ENCODE results near the gene SEPTIN10. TPM values are rescaled to one million over a fixed set of nuclear protein-coding genes. Genes with fewer than 3 reads are reported as not detected.

Gene SEPTIN10
- total and polyA plus RNA-seq, 7 donors = 20.6 to 39.8 (median 32.3) TPM

- H3K36me3 ChIP-seq (ENCODE audit: insufficient read depth in 1 of 2, low read depth in 1 of 2) = peaks cover 0 to 44% of the 10 kb centered on the region in 2 donors
- no peaks in the 10 kb centered on the region for H3K4me1 ChIP-seq
- no peak overlapping the region for H3K4me3 ChIP-seq
- H3K27ac ChIP-seq = no peak overlapping the region
- no peaks in the 10 kb centered on the region for H3K27me3 ChIP-seq (ENCODE audit: insufficient read depth in 3 of 3, low read length in 2 of 3)
- no peaks in the 10 kb centered on the region for H3K9me3 ChIP-seq
- WGBS, 3 donors = 94 to 96% (median 95%) methylated on average over 2 of the region's 2 CpGs
- TF ChIP-seq, protein P1, sequence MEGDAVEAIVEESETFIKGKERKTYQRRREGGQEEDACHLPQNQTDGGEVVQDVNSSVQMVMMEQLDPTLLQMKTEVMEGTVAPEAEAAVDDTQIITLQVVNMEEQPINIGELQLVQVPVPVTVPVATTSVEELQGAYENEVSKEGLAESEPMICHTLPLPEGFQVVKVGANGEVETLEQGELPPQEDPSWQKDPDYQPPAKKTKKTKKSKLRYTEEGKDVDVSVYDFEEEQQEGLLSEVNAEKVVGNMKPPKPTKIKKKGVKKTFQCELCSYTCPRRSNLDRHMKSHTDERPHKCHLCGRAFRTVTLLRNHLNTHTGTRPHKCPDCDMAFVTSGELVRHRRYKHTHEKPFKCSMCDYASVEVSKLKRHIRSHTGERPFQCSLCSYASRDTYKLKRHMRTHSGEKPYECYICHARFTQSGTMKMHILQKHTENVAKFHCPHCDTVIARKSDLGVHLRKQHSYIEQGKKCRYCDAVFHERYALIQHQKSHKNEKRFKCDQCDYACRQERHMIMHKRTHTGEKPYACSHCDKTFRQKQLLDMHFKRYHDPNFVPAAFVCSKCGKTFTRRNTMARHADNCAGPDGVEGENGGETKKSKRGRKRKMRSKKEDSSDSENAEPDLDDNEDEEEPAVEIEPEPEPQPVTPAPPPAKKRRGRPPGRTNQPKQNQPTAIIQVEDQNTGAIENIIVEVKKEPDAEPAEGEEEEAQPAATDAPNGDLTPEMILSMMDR (IDR thresholded peaks at IDR 0.05) = no peak
- ATAC-seq (no peak), DNase-seq (no peak)
- intact Hi-C loops (cut with DNase I) = loop anchor here in 1 of 2 donors (5.0 kb wide), 1 partner anchor 55 kb away; no protein-coding TSS in a partner anchor
Measured at GRCh38 chr2:109562421-109562820, 51.3 kb downstream of the SEPTIN10 start.

DNA sequence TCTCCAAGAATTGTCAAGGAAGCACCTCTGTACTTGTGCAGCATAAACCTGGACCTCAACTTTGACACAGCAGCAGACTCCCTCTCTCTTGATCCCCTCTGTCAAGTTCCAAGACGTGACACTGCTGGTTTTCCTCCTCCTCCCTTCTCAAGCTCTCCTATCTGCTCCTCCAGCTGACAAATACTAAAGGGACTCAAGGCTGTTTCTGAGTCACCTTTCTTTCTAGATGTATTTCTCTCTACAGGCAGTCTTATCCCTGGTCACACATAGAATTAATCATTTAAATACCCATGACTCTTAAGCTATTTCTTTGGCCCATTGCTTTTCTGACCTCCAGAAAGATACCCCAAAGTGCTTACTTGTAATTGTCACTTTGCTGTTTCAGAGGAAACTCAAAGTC lies 53.5 kb downstream of the SEPTIN10 start:
- TF ChIP-seq, protein P1 (IDR thresholded peaks at IDR 0.05) = no peak
- H3K36me3 ChIP-seq (ENCODE audit: insufficient read depth in 1 of 2, low read depth in 1 of 2) = peaks cover 0 to 29% of the 10 kb centered on the region in 2 donors
- ATAC-seq = no peak
- no peaks in the 10 kb centered on the region for H3K4me1 ChIP-seq
- WGBS, 3 donors = 83 to 93% (median 92%) methylated on average over 1 of the region's 1 CpG
- intact Hi-C loops (cut with DNase I) = loop anchor here in 1 of 2 donors (5.0 kb wide), 1 partner anchor 57 kb away; no protein-coding TSS in a partner anchor
- H3K27ac ChIP-seq = no peak overlapping the region
- H3K27me3 ChIP-seq (ENCODE audit: insufficient read depth in 3 of 3, low read length in 2 of 3) = no peaks in the 10 kb centered on the region
- H3K4me3 ChIP-seq = no peak overlapping the region
- no peak for DNase-seq
- H3K9me3 ChIP-seq = no peaks in the 10 kb centered on the region

DNA sequence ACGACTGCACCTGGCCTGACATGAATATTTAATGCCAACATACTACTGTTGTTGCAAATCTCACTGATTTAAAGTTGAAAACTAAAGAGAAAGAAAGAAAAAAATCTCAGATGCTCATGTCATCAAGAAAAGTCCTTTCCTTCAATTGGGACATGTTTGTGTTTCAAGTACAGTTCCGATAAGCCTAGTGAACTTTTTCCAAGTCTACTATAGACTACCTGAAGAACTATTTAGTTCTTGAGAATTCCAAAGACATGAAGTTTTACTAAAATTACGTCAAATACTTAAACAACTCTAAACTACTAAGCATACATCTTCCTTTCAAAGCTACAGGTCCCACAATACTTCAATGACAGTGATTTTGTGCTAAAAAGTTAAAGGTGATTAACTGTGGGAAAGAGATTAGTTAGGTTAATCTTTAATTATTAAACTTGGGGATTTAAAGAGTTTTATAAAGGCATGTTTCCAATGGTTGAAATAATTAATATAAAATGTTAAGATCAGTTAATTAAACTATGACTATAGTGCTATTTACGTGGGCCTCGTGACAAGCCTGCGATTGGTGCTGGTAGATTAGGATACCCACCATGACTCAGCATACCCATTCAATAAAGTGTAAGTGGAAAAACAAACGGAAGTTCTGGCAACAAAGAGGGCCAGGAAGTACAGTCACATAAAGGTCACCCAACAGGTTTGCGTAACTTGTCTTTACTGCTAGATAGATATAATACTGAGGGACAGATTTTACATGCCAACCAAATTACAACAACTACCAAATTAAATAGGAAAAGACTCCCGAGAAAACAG lies 55.5 kb downstream of the SEPTIN10 start:
- no peak for DNase-seq
- H3K4me3 ChIP-seq = no peak overlapping the region
- TF ChIP-seq, protein P1 (IDR thresholded peaks at IDR 0.05) = no peak
- intact Hi-C loops (cut with DNase I) = no loop called here
- ATAC-seq = peak in 3 of 4 donors; percentile 35 to 54 (median 49)
- H3K27ac ChIP-seq = no peak overlapping the region
- no peaks in the 10 kb centered on the region for H3K9me3 ChIP-seq
- no peaks in the 10 kb centered on the region for H3K4me1 ChIP-seq
- H3K27me3 ChIP-seq (ENCODE audit: insufficient read depth in 3 of 3, low read length in 2 of 3) = no peaks in the 10 kb centered on the region
- 69 to 71% (median 70%) methylated on average over 9 of the region's 9 CpGs for WGBS, 3 donors
- peaks cover 0 to 18% of the 10 kb centered on the region in 2 donors for H3K36me3 ChIP-seq (ENCODE audit: insufficient read depth in 1 of 2, low read depth in 1 of 2)

DNA sequence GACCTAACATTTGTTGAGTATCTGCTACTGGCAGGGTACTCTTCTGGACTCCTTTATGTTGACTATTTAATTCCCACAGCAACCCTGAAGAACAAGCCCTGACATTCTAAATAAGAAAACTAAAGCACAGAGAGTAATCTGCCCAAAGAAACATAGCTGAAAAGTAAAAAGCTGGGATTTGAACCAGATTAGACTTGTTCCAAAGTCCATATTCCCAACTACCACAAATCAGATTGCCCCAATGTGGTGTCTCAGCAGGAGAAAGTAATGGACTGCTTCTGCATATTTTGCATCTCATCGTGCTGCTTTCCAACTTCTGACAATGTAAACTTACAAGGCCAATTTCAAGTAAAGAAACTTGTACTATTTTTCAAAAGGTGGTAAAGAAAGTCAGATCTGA lies 56.5 kb downstream of the SEPTIN10 start:
- Histone ChIP-seq H3K4me1 (no peaks in the 10 kb centered on the region), H3K27me3 (ENCODE audit: insufficient read depth in 3 of 3, low read length in 2 of 3) (no peaks in the 10 kb centered on the region), H3K27ac (no peak overlapping the region), H3K36me3 (ENCODE audit: insufficient read depth in 1 of 2, low read depth in 1 of 2) (peaks cover 0 to 20% of the 10 kb centered on the region in 2 donors), H3K4me3 (no peak overlapping the region), H3K9me3 (no peaks in the 10 kb centered on the region)
- DNase-seq (no peak), ATAC-seq (no peak)
- WGBS, 3 donors = 88 to 91% (median 88%) methylated on average over 1 of the region's 1 CpG
- intact Hi-C loops (cut with DNase I) = no loop called here
- TF ChIP-seq, protein P1 (IDR thresholded peaks at IDR 0.05) = no peak
